ENCODE data around the gene HP.
"Not testable (repeated sequence)": the region's sequence is repeated elsewhere in the genome, so short reads cannot be mapped to it uniquely, and the experiment has no call there.

Gene HP

DNA sequence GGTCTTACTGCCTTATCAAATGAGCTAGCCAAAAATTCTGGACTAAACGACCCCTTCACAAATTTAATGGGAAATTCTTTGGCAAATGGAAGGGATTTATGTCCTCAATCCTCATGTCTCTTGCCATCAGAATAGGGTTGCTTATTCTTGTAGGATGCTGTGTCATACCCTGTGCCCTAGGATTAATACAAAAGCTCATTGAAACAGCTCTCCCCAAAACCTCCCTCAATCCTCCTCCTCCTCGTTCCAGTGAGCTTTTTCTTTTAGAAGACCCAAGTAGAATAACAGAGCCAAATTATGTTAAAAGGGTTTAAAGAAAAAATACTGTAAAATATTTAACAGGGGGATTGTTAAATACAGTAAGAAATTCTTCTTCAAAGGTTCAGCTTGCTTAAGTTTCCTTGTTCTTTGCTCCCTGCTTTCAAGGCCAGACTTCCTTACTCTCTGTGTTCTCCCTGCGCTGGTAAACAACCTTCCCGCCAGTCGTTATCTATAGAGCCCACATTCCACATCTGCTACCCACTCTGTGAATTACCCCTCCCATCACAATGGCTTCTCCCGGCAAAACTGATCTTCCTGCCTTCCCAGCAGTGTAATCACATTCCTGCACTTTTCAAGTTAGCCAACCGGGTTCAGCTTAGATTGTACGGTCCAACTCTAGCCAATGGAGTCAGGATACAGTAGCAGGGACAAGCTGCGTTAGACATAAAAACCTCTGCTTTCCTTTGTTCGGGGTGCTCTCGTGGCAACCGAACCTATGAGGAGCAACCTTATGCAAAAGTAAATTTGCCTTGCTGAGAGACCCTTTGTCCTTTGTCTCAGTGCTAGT is 18.4 kb downstream of the HP start:
- no peak overlapping the region for H3K4me3 ChIP-seq (ENCODE audit: low read depth, low read length)
- TF ChIP-seq, protein P1, sequence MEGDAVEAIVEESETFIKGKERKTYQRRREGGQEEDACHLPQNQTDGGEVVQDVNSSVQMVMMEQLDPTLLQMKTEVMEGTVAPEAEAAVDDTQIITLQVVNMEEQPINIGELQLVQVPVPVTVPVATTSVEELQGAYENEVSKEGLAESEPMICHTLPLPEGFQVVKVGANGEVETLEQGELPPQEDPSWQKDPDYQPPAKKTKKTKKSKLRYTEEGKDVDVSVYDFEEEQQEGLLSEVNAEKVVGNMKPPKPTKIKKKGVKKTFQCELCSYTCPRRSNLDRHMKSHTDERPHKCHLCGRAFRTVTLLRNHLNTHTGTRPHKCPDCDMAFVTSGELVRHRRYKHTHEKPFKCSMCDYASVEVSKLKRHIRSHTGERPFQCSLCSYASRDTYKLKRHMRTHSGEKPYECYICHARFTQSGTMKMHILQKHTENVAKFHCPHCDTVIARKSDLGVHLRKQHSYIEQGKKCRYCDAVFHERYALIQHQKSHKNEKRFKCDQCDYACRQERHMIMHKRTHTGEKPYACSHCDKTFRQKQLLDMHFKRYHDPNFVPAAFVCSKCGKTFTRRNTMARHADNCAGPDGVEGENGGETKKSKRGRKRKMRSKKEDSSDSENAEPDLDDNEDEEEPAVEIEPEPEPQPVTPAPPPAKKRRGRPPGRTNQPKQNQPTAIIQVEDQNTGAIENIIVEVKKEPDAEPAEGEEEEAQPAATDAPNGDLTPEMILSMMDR (IDR thresholded peaks at IDR 0.05; ENCODE audit: borderline replicate concordance, insufficient read depth, low read depth, low read length) = no peak

GRCh38 chr16:72073560-72074230 is 19.4 kb downstream of the HP start:
- TF ChIP-seq, protein P1 (IDR thresholded peaks at IDR 0.05; ENCODE audit: borderline replicate concordance, insufficient read depth, low read depth, low read length) = no peak
- no peak overlapping the region for H3K4me3 ChIP-seq (ENCODE audit: low read depth, low read length)

- not testable (repeated sequence) for H3K4me3 ChIP-seq (ENCODE audit: low read depth, low read length)
Observed at GRCh38 chr16:72075067-72075466, 20.8 kb downstream of the HP start.

GRCh38 chr16:72076991-72077706 is 22.8 kb downstream of the HP start:
- H3K4me3 ChIP-seq (ENCODE audit: low read depth, low read length) = not testable (repeated sequence)

- TF ChIP-seq, protein P1 (IDR thresholded peaks at IDR 0.05; ENCODE audit: borderline replicate concordance, insufficient read depth, low read depth, low read length) = no peak
- H3K4me3 ChIP-seq (ENCODE audit: low read depth, low read length) = no peak overlapping the region
Observed at GRCh38 chr16:72083778-72084404, 29.6 kb downstream of the HP start.

DNA sequence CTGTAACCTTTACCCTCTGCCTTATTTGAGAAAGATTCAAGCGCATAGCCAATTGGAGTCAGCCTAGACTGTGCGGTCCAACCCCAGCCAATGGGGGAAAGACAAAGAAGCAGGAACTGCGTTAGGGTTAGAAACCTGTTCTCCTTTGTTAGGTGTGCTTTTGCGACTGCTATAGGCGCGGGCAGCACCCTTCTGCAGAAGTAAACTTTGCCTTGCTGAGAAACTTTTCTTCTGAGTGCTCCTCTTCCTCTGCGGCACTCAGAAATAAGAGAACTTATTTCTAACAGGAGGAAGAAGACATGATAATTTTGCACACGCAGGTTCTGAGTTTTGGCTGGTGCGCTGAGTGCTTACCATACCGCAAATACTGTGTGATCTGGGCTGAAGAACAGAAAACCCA is 30.1 kb downstream of the HP start:
- TF ChIP-seq, protein P1 (IDR thresholded peaks at IDR 0.05; ENCODE audit: borderline replicate concordance, insufficient read depth, low read depth, low read length) = no peak
- no peak overlapping the region for H3K4me3 ChIP-seq (ENCODE audit: low read depth, low read length)

DNA sequence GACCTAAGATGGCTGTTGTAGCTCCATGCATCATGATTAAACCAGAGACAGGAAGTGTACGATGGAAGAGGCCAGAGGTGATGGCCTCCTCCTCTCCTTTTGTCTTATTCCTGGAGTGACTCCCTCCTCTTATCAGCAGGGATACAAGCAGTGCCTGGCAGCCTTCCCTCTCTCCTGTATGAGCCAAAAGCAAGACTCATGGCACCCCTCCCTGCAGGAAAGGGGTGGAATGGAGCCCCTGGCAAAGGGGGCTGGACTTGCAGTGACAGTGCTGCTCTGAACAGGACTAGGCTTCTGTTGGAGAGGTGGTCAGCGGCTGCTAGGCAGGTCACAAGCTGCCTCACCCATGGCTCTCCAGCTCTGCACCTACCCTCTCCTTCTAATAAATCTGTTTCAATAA is 30.7 kb downstream of the HP start:
- H3K4me3 ChIP-seq (ENCODE audit: low read depth, low read length) = no peak overlapping the region
- TF ChIP-seq, protein P1 (IDR thresholded peaks at IDR 0.05; ENCODE audit: borderline replicate concordance, insufficient read depth, low read depth, low read length) = no peak

Measured in GM12875 (cell line).